Embryonic facial prominence (tissue), 1 donor: ENCODE measurements around the gene POU1F1.
"Not testable (repeated sequence)": the region's sequence is repeated elsewhere in the genome, so short reads cannot be mapped to it uniquely, and the experiment has no call there.

Source experiments
- DNase-seq: peaks from one replicate; pipeline ENCODE4 v3.0.0-alpha.2; 2016; ENCODE audit errors: extremely low spot score

POU1F1 gene

DNA sequence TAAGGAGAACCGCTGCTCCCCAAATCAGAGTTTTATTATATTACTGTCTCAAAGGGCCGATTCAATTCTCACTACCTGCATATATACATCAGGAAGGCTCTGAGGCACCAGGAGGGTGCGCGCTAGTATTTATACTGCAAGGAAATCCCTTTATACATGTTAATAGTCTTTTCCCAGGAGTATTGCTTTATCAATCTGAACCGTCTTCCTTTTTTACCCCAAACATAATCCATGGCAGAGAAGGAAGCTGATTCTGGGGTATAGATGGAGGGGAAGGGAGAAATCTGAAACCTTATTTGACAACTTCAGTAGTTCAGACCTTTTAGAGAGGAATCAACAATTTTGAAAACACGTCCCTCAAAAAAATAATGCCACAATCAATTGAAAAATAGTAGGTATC, at the start of gene POU1F1:
POU1F1 (minus strand) TSS at position 101 of the 400 bp plus-strand sequence. CDS start 122 bp downstream, outside the sequence.
- no peak for DNase-seq

GRCh38 chr3:87324609-87325008, 48.2 kb upstream of the POU1F1 start:
- DNase-seq = no peak

DNA sequence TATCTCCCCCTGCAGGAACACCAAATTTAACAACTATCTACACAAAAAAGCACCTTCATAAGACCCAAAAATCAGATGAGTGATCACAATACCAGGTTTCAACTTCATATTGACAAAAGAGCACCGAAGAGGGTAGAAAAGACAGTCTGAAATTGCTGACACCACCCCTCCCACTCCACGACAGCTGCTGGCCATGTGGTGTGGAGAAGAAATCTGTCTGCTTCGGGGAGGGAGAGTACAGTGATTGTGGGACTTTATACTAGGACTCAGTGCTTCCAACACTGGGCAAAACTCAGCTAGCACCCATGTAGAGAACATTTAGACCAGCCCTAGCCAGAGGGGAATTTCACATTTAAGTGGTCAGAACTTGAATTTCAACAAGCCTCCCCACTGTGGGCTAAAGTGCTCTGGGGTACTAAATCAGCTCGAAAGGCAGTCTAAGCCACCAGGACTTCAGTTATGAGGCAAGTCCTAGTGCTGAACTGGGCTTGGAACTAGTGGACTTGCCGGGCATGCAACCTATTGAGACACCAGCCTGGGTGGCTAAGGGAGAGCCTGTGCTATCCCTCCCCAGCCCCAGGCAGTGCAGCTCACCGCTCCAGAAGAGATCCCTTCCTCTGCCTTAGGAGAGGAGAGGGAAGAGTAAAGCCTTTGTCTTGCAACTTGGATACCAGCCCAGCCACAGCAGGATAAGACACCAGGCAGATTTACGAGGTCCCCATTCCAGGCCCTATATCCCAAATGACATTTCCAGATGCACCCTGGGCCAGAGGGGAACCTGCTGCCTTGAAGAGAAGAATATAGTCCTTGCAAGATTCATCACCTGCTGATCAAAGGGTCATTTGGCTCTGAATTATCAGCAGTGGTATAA, 44.6 kb upstream of the POU1F1 start:
- no peak for DNase-seq

DNA sequence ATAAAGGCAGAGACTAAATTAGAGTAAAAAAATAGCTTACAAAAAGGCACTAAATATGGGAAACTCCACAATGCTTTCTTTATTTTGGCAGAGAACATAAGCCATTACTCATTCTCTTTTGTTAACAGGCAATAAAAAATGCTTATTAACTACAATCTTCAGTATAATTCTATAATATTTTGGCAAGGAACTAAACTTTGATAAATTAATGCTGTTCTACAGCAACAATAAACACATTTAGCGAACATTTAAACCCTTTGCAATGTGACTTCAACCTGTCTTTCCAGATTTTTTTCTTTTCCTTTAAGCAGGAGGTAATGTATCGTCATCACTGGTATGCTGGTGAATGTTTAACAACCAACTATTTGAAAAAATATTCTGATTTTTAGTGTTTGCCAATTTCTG, 42.2 kb upstream of the POU1F1 start:
- no peak for DNase-seq

DNA sequence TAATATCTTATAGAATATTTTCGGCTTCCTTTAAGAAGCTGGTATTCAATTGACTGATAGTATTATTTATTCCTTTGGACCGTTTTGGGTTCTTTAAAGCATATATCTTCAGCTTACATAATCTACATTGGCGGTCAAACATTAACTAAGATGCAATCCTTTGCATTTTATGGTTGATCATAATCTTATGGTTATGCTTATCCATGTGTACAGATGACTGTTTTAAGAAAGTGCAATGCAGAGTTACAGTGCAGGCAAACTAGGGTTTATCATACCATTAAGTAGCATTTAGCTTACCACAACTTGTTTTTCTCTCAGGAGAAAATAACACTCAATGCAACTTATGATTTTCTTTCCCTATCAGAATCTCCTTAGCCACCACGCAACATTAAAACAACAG, 41.4 kb upstream of the POU1F1 start:
- no peak for DNase-seq

- no peak for DNase-seq
These were observed 37.3 kb upstream of the POU1F1 start for GRCh38 chr3:87313641-87314040.

DNA sequence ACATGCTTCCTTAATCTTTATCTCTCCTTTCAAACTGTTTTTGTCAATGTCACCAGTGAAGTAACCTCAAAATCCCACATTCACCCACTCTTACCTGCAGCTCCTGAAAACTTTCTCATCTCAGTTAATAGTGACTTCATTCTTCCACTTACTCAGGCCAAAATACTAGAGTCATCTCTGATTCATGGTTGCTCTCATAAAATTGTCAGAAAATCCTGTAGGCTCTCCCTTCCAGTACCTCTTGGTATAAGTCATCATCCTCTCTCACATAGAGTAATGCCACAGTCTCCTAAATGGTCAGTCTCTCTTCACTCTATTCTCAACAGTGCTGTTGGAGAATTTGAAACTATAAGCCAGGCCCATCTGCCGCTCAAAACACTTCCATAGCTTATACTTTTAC, 34.9 kb upstream of the POU1F1 start:
- DNase-seq = no peak

DNA sequence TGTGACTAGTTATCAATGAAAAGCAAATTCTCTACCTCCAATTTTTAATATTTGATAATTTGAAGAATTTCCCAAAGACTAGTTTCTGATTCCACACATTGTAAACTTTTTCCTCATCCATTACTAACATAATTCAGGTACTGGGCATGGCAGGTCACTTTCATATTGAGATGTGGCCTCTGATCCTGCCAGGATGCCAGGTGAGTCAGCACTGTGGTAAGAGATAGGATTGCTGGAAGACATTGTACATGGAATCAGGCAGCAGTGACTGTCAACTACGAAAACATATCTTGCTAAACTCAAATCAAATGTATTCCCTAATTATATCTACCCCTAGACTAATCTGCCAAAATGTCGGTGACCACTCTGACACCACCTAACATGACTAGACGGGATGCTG, 33.2 kb upstream of the POU1F1 start:
- DNase-seq = no peak

- DNase-seq = no peak
These were observed 31.4 kb upstream of the POU1F1 start for GRCh38 chr3:87307805-87308204.

GRCh38 chr3:87305517-87305916, 29.1 kb upstream of the POU1F1 start:
- no peak for DNase-seq

DNA sequence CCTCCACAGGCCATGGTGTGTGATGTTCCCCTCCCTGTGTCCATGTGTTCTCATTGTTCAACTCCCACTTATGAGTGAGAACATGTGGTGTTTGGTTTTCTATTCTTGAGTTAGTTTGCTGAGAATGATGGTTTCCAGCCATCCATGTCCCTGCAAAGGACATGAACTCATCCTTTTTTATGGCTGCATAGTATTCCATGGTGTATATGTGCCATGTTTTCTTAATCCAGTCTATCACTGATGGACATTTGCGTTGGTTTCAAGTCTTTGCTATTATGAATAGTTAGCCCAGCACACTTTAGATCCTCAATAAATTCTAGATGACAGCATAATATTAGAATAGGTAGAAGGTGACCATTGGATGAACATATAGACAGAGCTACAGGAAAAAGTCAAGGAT, 28.6 kb upstream of the POU1F1 start:
- not testable (repeated sequence) for DNase-seq

DNA sequence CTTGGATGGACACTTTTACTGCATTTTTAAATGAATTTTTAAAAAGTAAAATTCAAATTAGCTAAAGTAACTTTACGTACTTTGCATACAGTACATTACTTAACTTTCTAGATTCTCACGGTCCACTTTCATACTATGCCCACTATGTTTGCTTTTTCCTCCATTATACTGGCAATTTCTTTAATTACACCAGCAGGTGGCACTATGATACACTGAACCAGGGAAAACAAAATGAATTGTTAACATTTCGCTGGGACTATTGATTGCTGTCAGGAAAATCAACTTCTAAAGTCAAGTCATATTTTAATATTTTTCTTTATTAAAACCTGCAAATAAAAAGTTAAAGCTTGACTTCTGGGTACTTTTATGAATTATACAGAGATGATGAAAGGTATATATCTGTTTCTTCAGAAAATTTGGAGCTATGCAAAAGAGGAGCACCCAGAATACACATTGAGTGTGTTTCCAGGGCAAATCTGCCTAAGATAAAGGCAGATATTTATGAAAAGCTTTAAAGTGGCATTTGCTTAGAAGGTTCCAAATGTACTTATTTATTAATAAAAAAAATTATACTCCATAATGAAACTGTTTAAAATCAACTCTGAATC, 21.8 kb upstream of the POU1F1 start:
- no peak for DNase-seq

GRCh38 chr3:87288446-87288845, 12.1 kb upstream of the POU1F1 start:
- DNase-seq = no peak

GRCh38 chr3:87287011-87287410, 10.6 kb upstream of the POU1F1 start:
- DNase-seq = no peak

- DNase-seq = no peak
These were observed 3.6 kb downstream of the POU1F1 start for GRCh38 chr3:87272718-87273341.

DNA sequence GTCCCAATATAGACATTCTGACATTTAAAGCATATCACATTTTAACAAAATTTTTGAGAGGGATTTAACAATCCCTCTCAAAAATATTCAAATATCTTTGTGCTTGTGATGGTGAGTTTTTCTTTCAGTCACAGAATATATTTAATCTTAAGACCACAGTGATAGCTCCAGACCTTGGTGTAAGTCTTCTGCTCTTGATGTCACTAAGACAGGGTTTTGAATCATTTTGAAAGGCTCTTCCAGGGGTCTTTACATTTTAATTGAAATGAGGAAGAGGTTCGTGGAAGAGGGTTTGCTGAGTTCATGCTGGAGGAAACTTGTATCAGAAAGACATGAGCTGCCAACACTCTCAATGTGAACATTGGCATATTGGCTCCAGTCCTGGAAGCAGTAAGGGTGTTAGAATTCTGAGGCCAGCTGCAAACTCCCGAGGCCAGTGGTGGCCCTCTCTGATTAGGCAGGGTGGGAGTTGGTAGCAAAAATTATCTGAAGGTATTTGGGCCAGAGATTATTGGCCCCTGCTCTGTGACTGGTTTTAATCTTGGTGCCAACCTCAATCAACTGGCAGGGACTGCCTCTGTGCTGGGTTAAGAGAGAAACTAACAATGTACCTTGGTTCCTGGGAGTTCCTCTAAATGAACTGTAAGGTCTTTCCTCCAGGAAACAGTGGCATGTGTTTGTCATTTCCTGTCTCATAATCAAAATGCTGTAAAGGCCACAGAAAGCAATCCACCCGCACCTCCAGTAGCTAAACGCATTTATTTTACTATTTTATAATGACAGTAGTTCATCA, 5.3 kb downstream of the POU1F1 start:
- no peak for DNase-seq

DNA sequence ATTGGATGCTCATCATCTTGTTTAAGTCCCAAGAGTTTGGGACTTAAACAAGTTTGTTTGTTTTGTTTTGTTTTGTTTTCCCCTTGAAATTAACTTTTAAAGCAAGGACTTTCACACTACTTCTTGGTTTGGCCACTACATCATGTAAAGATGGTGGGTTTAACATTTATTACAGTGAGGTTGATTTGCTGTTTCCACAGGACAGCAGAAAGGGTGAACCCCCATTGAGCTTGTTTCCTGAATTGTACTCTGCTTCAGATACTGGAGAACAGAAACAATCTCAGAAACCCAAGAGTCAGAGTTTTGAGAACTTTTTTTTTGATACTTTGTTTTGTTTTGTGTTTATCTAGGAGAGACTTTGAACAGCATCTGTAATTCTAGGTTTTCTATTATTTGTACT, 6.7 kb downstream of the POU1F1 start:
- DNase-seq = no peak

DNA sequence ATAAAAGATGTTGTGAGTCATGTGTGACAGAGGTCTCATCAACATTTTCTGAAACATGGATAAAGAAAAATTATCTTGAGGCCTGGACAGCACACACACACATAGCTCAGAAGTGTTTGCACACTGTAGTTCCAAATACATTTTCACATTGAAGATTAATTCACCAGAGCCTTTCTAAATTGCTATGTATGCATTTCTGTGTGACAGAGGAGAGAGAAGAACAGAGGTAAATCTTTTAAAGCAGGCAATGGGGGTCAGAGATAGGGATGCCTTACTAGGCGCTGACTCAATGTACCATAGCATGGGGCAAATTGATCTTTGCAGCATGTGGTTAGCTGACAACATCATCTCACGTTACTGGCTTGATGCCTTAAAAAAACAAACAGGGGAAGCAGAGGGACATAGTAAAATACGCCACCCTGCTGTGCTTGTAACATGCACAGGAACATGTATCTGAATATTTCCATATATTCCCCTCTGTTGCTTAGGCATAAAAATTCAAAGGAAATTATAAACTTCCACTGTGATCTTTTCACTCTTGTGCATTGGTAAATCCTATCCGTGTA, 7.7 kb downstream of the POU1F1 start:
- DNase-seq = no peak

DNA sequence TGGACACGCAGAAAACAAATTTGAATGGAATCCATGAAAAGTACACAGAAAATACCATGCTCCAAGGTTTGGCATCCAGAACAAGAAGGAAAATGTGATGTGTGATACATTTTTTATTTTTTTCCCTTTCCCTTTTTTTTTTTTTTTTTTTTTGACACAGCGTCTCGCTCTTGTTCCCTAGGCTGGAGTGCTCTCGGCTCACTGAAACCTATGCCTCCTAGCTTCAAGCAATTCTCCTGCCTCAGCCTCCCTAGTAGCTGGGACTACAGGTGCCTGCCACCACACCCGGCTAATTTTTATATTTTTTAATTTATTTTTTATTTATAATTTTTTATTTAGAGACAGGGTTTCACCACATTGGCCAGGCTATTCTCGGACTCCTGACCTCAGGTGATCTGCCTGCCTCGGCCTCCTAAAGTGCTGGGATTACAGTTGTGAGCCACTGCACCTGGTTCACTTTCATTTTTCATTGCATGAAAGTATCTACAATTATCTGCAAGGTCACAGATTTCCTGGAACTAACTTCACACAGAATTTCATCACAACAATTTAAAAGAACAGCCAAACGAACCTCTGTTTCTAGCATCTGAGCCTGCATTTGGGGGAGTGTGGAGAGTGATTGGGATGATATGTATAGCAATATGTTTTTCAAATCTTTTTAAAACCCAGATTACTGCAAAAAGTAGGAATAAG, 8.3 kb downstream of the POU1F1 start:
- no peak for DNase-seq

- DNase-seq = no peak
These were observed 14.5 kb downstream of the POU1F1 start for GRCh38 chr3:87261925-87262324.

DNA sequence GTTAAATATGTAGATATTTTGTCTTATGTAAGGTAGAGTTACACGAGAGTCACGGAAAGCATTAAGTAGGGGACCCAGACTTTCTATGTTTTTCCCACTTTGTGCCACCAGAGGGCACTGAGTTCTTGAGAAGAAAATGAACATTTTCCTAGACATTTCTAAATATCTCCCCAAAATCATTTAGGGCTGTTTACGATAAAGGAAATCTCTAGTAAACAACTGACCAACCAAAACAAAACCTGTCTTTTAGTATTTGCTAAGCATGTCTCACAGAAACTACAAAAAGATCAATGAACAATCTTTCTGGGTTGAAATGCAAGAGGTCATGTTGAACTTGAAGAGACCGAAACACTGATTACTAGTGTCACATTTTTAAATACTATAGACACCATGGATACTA, 16.1 kb downstream of the POU1F1 start:
- DNase-seq = peak; percentile 65
